Right lung (tissue), 5 donors: ENCODE results near the gene CRYAB. TPM values are rescaled to one million over a fixed set of nuclear protein-coding genes. Genes with fewer than 3 reads are reported as not detected.
"Not testable (repeated sequence)": the region's sequence is repeated elsewhere in the genome, so short reads cannot be mapped to it uniquely, and the experiment has no call there.

Experiments
- DNase-seq, 2 donors: peaks; one replicate each; pipeline ENCODE4 v3.0.0-alpha.2; 2013
- polyA plus RNA-seq, 5 donors: library from polyadenylated mRNA; unstranded; fragments of 120-200 nt; gene quantifications; one replicate each; pipeline versions ENCODE4 v1.2.1 to v1.2.3, GENCODE V29; 2013; ENCODE audit warnings: inconsistent platforms in 1 of 5, low replicate concordance in 1 of 5; ENCODE audit not compliant: insufficient read length in 5 of 5, insufficient read depth in 1 of 5

The CRYAB gene
- polyA plus RNA-seq, 5 donors, result 26.1 to 60.8 (median 30.9) TPM

DNA sequence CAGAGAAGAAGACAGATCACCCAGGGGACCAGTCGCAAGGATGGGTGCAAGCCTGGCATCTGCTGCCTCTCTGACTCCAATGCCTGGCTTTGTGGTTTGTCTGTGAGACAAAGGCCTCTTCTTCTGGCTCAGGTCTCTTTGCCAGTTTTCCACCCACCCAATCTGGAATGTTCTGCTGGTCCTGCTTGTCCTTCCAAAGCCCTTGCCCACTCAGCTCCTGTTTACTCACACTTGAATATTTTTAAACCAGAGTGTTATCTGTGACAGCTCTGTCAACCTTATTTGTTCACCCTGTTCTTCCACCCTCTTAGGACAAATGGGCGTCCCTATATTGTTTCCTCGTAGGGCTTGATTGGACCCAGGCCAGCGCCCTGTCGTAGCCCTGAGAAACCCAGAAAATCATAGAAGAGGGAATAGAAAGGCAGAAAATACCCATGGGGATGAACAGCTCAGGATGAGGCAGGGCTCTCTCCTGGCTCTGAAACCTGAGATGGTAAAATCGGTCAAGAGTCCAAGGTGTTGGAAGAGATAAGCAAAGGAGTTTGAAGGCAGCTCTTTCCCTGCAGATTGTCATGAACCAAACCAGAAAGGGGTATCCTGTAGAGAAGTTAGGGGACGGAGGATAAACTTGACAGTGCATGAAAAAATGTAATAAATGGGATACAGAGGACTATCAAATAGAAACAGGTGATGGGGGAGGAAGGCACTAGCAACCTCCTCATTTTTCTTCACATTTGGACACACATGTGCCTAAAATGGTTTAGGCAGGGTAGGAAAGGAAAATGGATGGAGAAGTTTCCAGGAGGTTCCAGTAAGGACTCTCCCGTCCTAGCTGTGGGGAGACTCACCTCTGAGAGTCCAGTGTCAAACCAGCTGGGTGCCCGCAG lies 651 bp downstream of the CRYAB start:
- DNase-seq, result no peak

DNA sequence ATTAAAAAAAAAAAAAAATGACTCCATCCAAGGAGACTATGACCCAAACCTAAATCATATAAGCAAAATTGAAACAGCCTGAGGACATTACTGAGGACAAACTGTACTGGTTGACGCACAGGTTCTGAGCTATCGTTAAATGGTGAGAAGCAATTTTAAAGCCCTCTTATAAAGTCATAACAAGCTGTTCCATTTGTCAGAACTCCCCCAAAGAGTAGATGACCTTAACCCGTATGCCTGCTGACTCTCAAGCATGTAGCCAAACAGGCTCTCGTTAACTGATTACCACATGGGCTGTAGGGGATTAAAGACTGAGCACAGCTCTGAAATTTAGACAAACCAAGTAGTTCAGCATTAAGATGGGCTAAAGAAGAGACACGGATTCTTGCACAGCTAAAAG lies 2.2 kb downstream of the CRYAB start:
- no peak for DNase-seq

DNA sequence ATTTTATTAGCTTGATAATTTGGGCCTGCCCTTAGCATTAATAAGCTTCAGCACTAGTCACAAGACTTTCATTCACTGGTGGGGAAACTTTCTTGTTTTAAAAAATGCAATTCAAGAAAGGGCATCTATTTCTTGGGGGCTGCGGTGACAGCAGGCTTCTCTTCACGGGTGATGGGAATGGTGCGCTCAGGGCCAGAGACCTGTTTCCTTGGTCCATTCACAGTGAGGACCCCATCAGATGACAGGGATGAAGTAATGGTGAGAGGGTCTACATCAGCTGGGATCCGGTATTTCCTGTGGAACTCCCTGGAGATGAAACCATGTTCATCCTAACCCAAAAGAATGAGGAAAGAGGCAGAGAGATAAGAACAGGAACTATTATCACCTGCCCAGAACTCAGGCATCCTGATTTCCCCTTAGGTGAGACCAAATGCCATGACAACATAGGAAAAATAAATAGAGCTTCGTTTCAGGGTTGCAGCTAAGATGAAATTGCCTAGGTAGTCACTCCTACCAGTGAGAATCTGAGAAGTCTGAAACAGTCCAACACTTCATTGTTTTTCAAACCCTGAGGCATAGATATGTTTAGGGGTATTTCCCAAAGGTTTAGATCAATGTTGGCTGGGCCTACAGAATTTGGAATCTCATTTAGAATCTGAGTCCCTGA lies 2.8 kb downstream of the CRYAB start:
- DNase-seq, result no peak

DNA sequence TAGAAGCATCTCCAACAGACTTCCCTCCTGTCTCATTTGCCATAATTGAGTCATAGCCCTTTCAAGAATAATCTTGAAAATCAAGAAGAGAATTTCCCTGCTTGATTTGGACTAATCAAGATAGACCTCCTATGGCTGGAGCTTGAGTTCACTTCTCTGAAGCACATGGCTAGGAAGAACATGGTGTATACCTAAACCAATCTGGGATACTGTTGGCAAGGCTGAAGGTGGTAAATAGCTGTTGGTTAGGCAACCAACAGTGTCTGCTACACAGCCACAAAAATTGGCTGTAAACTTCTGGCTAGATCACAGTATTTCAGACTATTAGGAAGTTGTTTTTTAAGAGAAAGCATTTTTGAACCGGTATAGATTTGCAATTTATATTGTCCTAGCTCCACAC lies 4.9 kb downstream of the CRYAB start:
- no peak for DNase-seq

DNA sequence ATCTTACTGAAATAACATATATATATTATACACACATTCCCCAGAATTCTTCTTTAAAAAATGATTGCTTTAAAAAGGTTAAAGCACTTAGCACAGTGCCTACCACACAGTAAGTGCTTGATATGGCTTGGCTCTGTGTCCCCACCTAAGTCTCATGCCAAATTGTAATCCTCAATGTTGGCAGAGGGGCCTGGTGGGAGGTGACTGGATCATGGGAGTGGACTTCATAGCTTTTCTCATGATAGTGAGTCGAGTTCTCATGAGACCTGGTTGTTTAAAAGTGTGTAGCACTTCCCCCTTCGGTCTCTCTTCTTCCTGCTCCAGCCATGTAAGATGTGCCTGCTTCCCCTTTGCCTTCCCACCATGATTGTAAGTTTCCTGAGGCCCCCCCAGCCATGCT lies 6.2 kb downstream of the CRYAB start:
- no peak for DNase-seq

DNA sequence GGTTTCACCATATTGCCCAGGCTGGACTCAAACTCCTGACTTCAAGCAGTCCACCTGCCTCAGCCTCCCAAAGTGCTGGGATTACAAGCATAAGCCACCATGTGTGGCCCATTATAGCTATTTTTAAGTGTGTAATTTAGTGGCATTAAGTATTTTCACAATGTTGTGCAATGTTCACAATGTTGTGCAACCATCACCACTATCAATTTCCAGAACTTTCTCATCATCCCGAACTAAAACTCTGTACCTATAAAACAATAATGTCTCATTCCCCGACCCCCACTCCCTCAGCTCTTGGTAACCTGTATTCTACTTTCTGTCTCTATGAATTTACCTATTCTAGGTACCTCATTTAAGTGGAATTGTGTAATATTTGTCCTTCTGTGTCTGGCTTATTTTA lies 24.7 kb downstream of the CRYAB start:
- no peak for DNase-seq

DNA sequence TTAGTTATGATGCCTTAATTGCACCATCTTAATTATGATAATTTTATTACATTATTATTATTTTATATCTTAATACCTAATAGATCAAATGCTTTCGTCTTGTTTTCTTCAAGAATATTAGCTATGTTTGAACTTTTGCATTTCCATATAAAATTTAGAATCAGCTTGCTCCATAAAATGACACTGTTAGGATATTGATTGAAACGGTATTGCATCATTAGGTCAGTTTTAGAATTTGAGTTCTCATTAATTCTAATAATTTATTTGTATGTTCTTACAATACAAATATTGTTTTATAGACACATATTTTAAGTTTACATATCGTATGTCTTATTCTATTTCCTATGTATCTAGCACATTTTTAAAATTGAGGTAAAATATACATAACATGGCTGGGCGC lies 25.5 kb downstream of the CRYAB start:
- no peak for DNase-seq

DNA sequence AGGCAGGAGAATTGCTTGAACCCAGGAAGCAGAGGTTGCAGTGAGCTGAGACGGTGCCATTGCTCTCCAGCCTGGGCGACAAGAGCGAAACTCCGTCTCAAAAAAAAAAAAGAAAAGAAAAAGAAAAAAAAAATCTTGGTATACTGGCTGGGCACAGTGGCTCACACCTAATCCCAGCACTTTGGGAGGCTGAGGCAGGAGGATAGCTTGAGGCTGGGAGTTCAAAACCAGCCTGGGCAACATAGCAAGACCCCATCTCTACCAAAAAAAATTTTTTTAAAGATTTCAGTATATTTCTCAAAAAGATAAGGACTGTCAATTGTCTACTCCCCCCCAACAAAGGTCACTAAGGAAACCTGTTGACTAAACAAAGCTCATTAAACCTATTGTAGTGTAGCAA lies 26.5 kb downstream of the CRYAB start:
- not testable (repeated sequence) for DNase-seq

DNA sequence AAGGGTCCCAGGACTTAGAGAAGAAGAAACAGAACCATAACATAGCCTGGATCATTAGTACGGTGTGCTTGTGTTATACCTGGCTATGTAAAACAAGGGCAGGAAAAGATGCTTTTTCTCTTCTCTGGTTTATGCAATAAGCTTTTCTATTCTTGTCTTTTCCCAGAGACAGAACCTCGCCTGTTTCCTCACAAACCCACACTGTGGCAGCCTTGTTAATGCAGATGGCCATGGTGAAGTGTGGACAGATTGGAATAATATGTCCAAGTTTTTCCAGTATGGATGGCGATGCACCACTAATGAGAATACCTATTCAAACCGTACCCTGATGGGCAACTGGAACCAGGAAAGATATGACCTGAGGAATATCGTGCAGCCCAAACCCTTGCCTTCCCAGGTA lies 29.4 kb downstream of the CRYAB start:
- DNase-seq, result no peak

DNA sequence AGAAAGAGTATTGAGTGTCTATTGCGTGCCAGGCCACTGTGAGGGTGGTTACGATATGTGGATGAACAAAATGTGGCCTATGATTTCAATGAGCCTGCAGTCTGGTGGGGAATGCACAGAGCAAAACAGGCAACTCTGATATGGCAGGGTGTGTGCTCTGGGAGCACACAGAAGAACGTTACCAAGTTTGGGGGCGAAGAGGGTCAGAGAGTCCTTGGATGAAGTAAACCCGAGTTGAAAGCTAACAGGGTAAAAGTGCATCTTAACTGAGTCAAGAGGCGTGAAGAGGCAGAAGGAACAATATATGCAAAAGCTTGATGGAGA lies 32.0 kb downstream of the CRYAB start:
- DNase-seq, result no peak

DNA sequence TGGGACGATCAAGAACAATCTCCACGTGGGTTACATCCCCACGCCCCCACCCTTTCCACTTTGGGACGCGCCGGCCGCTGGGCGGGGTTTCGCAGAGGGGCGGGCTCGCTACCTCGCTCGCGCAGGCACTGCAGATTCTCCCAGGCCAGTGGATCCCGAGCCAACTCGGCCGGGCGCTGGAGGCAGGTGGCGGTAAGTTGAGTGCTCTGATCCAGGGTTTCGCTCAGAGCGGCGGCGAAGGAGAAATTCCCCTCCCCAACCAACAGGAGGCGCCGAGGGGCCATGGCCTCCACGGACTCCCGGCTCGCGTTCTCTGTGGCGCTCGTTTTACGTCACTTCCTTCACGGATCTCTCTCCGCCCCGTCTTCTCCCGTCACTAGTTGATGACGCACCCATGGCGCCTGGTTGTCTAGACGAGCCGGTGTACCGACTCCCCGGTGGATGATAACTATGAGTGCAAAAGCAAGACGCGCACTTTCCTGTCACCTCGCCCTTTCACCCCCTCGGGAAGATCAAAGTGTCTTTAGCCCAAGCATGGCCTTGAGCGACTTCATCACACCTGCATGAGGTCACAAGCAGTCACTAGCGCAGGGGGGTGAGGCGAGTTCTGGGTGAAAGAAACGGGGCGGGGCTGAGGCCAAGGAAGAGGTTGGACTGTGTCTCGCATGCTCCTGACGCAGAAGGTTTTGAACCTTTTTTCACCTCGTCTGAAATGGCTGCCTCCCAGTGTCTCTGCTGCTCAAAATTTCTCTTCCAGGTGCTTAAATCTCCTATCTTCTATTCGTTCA lies 32.5 kb downstream of the CRYAB start, which contains the start of the genes CFAP68 and FDXACB1:
CFAP68 (plus strand) TSS at position 693 of the 788 bp plus-strand sequence; CDS start at position 713, 20 bp downstream.
FDXACB1 (minus strand) TSS at position 317 of the 788 bp plus-strand sequence; CDS start at position 284, 33 bp downstream.
- peak; percentile 97 for DNase-seq

DNA sequence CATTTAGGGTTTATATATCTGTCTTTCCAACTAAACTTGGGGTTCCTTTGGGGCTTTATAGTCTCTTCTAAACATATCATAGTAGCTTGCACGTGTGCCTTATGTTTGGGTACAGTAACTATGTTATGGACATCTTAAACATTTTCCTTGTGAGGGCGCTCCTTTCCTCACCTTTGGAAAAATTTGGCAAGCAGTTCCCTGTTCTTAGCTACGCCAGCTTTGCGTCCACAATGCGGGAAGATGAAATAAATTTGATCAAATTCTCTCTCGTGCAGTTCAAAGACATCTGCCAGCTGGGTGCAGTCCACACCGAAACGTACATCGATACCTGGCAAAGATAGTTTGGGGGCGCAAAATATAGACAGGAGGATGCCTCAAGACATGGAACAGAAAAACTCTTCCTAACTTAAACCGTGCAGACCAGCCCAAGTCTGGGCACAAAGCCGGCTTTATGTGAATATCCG lies 33.2 kb downstream of the CRYAB start:
- no peak for DNase-seq

DNA sequence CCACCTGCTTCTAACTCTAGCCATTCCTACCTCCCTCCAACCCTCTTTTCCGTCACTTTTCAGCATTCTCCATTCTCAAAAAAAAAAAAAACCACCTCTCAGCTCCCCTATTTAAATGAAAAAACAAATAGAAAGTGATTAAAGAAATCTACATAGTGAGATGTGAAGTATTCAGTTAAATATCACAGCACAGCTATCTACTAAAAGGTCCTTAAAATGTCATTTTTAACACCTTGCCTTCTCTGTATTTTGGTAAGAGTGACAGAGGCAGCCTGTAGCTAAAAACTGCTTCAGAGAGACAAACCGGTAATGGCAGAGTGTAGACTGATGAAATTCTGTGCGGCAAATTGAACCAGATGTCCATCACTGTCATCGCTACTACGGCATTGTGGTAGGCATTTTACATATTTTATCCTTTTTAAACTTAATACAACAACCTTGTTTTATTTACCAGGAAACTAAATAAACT lies 39.8 kb downstream of the CRYAB start:
- DNase-seq, result no peak

DNA sequence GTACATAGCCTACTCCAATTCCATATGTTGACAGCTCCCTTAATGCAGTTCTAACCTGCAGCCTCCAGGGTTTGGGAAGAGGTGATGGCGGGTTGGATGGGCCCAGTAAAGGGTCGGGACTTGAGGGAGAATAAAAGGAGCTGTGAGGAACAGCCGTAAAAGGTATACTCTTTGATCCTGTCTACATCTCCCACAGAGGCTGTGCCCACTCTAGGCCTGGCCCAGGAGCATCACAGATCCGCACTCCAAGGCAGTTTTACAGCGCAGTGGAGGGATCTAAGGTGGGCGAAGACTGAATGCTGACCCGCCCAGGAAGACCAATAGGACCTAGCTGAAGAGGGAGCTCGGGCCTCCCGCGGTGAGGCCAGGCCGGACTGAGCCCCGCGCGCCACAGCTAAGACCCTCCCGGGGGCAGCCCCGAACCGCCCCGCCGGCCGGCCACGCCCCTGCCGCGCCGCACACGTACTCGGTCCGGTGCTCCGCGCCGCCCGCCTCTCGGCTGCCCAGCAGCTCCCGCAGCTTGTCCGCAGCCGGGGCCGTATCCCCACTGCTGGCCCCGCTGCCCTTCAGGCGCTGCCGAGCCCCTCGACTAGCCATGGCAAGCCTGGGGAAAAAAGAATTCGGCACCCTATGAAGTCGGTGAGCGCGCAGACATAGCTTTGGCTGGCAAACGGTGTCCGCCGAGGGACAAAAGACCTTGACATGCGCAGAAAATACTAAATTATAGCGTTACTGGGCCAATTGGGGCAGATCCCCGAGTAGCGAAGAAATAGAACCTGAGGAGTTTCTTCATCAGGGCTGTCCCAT lies 40.5 kb downstream of the CRYAB start, which contains the start of gene ALG9:
ALG9 (minus strand) TSS at position 696 of the 807 bp plus-strand sequence; CDS start at position 597, 99 bp downstream.
- DNase-seq, result peak; percentile 87 to 91

DNA sequence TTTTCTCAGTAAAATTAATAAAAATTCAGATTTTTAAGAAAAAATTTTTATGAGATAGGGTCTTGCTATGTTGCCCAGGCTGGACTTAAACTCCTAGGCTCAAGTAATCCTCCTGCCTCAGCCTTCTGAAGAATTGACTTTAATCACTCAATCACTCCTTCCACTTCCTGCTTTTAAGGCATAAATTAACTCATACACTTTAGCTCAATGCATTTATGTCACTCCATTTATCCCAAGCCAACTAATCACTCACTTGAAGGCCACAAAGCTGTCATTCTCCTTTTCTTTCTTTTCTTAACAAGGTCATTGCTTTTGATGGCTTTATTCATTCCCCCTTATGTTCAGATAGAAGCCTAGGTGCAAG lies 41.1 kb downstream of the CRYAB start:
- DNase-seq, result no peak

DNA sequence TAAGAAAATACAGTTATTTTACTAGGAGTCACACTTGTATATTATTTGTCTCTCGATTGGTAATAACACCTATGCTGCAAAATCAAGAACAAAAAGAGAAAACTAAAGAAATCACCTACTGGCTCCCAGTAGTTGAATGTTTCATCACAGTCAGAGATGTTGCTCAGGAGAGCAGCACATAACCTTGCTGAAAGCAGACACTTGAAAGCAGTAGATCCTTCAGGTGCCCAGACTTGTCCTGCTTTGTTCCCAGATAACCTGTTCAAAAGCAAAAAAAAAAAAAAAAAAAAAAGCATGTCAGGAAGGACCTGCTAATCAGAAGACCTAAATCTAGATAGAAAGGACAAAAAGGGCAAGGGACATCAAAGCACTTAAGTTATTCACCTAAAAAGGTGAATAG lies 41.5 kb downstream of the CRYAB start:
- no peak for DNase-seq

DNA sequence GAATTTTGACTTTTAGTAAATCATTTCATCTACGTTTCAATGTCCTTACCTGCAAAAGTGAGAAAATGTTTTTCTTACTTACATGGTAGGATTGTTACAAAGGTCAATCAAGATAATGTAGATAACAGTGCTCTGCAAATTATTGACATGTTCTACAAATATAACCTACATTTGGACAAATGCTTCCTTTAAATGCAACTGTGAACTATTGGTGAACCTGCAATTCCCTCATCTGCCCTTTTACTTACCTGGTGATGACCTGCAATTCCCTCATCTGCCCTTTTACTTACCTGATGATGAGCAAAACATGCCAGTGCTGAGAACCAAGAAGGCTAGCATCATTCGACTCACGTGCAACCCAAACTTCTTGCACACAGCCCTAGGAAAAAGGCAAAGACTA lies 51.3 kb downstream of the CRYAB start:
- no peak for DNase-seq
